Measurements from ENCODE around the gene INIP.

INIP gene

GRCh38 chr9:112717661-112718331 lies at the start of gene INIP:
Gene INIP (minus strand): TSS chr9:112718117. CDS start chr9:112716485, 1,632 bp downstream.
- DNase-seq (ENCODE audit: low spot score): peak; percentile 95

DNA sequence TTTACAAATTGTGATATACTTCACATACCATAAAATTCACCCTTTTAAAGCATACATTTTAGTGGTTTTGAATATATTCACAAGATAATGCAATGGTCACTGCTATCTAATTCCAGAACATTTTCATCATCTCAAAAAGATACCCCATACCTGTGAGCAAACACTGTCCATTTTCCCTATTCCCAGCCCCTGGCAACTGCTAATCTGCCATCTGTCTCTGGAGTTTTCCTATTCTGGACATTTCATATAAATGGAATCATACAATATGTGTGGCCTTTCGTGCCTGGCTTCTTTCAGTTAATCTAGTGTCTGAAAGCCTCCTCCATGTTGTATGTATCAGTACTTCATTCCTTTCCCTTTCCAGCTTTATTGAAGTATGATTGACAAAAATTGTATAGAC lies 47.4 kb upstream of the INIP start:
- no peak for DNase-seq (ENCODE audit: low spot score)

- DNase-seq (ENCODE audit: low spot score): no peak
Observed at GRCh38 chr9:112764837-112765236, 46.9 kb upstream of the INIP start.

GRCh38 chr9:112764344-112764743 lies 46.4 kb upstream of the INIP start:
- peak; percentile 61 for DNase-seq (ENCODE audit: low spot score)

DNA sequence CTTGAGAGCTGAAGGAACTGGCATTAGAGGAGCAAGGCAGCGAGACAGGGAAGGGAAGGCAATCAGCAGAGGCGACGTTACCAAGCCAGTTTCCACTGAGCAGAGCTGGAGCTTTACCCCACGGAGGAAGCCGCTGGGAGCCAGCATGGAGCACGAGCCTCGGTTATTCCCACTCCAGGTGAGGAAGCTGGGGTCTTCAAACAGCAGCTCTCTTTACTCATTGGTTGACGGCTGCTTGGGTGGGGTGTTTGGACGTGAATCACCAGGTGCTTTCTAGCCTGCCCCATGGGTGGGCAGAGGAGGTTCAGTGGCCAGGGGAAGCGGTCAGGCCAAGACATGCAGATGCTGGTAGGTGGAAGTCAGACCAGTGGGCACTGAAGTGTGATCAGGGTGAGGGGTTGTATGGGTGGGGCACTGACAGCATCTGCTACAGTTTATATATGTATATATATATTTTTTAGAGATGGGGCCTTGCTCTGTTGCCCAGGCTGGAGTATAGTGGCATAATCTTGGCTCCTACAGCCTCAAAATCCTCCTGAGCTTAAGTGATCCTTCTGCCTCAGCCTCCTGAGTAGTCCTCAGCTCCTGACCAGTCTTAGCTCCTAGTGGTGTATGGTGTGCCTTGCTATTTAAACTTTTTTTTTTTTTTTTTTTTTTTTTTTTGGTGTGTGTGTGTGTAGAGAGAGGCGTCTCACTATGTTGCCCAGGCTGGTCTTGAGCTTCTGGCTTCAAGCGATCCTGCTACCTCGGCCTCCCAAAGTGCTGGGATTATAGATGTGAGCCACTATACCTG lies 45.0 kb upstream of the INIP start:
- no peak for DNase-seq (ENCODE audit: low spot score)

DNA sequence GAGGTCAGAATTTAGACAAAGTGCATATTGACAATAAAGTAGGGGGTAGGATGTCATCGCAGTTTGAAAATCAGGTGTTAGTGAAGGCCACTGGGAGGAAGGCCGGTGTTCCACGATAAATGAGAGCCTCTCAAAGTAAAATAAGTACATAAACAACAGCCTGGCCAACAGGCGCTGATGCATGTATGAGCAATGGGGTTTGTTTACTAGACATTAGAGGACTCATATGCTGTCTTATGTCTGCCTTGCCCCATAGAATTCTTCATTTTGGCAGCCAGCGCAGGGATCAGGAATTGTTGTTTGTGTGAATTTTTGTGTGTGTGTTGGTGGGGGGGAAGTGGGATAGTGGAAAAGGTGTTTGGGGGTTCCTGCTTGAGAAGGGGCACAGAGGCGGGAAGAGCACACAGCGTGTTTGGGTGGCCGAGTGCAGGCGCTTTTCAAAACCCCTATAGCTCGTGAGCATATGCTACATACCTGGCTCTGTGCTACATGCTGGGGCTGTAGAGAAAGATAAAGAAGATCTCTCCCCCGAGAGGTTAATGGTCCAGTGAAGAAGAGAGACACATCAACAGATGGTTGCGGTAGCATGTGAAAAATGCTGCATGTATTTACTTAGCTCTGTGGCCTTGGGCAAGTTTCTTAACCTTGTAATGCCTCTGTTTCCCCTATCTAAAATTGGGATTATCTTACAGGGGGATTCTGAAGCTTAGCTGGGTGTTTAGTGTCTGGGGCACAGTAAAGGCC lies 44.2 kb upstream of the INIP start:
- DNase-seq (ENCODE audit: low spot score): no peak

DNA sequence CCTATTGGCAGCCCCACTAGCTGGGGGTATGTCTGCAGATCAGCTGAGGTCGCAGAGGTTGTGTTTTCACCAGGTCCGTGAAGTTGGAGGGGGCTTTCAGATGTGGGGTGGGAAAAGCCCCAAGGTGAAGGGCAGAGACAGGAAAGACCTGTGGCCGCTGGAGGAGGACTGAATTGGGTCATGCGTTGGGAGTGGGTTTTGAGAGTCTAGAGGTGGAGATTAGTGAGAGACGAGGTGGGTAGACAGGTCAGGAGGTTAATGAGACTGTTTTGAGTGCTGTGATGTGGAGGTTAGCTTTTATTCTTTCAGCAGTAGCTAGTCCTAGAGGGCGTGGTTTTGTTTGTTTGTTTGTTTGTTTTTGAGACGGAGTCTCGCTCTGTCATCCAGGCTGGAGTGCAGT lies 42.9 kb upstream of the INIP start:
- no peak for DNase-seq (ENCODE audit: low spot score)

DNA sequence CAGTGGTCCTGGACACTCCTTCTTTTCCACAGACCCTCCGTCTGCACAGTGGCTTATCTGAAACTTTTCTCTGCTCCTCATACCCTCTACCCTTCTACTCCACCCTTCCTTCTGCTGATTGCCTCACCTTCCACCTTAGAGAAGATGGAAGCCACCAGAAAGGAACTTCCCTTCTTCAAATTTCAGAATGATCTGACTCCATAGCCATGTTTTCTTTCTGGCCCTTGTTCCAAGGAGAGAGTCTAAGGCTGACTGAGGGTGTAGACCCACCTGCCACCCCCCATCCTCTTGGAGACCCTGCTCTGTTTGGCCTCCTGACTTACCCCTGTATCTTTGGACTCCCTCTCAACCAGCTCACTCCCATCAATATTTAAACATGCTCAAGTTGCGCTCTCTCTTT lies 40.0 kb upstream of the INIP start:
- DNase-seq (ENCODE audit: low spot score): no peak

DNA sequence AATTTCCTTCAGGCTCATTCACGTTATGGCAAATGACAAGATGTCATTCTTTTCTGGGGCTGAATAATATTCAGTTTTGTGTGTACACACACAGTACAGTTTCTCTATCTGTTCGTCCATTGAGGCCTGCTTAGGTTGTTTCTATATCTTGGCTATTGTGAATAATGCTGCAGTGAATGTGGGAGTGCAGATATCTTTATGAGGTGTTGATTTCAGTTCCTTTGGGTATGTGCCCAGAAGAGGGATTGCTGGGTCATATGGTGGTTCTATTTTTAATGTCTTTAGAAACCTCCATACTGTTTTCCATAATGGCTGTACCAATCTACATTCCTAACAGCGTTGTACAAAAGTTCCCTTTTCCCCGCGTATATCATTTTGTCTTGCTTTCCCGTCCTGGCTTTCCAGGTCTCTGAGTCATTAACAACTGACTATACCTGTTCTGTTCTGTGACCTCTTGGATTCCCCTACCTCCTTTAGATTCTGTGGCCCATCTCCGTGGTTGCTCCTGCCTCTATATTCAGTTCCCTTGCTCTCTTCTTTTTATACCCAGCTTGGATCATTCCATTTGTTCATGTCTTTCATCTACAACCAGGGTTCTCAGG lies 39.5 kb upstream of the INIP start:
- no peak for DNase-seq (ENCODE audit: low spot score)

DNA sequence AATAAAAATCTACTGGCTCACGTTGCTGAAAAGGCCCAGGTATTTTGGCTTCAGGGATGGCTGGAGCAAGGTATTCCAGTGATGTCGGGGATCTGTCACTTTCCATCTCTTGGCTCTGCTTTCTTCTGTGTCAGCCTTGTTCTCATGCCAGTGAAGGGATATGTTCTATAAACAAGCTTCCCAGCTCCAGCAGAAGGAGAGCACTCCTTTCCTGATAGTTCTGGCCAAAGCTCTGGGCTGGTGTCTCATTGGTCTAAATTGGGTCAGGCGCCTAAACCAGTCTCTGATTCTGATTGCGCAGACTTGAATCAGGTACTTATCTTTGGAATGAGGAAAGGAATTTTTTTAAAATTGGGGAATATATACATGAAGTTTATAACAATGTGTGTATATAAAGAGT lies 37.8 kb upstream of the INIP start:
- no peak for DNase-seq (ENCODE audit: low spot score)

DNA sequence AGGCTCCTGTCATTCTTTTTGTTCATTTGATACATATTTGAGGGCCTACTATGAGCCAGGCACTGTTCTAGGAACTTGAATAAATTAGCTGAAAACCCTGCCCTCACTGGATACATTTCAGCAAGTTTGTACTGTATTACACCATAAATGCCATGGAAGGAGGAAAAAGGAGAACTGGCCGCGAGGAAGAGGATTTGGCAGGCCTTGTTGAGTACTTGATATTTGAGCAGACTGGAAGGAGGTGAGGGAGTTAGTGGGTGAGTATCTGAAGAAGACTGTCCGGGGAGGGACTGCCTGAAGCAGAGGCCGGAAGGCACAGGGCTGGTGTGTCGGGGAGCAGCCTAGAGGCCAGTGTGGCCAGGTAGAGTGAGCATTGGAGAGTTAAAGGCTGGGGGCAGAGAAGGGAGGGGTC lies 37.1 kb upstream of the INIP start:
- DNase-seq (ENCODE audit: low spot score): no peak

- no peak for DNase-seq (ENCODE audit: low spot score)
Observed at GRCh38 chr9:112754578-112754977, 36.7 kb upstream of the INIP start.

- peak; percentile 84 for DNase-seq (ENCODE audit: low spot score)
Observed at GRCh38 chr9:112753725-112754124, 35.8 kb upstream of the INIP start.

GRCh38 chr9:112752334-112753125 lies 34.6 kb upstream of the INIP start:
- no peak for DNase-seq (ENCODE audit: low spot score)

- peak; percentile 78 for DNase-seq (ENCODE audit: low spot score)
Observed at GRCh38 chr9:112751056-112751795, 33.3 kb upstream of the INIP start.

DNA sequence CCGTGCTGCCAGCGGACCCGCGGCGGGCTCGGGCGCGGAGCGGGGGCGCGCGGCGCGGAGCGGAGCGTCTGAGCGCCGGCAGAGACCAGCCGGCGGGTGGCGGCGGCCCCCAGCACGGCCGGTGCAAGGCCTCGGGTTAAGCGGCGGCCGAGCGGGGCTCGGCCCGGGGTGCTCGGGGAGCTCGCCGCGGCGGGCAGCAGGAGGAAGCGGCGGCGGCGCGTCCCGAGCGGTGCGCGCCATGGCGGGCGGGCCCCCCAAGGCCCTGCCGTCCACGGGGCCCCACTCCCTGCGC lies 32.8 kb upstream of the INIP start:
- no peak for DNase-seq (ENCODE audit: low spot score)

DNA sequence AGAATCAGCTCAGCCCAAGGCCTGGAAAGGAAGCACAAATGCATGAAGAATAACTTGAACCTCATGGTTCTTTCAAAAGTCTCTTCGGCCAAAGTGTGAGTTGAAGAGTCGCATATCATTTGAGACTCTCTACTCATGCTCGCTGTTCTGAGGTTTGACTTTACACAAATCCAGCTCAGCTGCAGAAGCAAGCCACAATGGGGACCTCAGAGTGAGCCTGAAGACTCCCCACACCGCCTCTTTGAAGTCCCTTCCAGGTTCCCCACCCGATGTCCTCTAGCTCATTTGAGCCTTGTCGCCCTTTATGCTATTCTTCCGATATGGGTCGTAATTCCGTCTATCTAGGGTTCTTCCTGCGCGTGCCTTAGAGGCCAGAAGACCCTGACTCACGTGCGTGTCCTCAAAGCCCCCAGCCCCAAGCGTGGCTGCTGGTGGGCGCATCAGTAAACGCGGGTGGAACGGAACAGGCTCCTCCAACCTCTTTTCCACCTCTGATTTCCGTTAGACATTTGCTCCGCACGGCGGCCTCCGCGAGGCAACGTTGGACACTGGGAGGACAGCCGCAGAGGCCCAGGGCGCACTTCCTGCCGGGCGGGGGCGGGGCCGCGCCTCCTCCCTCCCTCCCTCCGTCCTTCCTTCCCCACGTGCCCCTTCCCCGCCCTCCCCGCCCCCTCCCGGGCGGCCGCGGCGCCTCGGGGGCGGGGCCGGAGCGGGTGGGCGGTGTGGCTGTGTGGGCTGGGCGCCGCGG lies 32.3 kb upstream of the INIP start, which contains the start of gene SNX30:
SNX30 (plus strand) TSS at position 745 of the 748 bp plus-strand sequence. CDS start 242 bp downstream, outside the sequence.
- DNase-seq (ENCODE audit: low spot score): peak; percentile 90

GRCh38 chr9:112747094-112747493 lies 29.2 kb upstream of the INIP start:
- no peak for DNase-seq (ENCODE audit: low spot score)

GRCh38 chr9:112744177-112744576 lies 26.3 kb upstream of the INIP start:
- no peak for DNase-seq (ENCODE audit: low spot score)

DNA sequence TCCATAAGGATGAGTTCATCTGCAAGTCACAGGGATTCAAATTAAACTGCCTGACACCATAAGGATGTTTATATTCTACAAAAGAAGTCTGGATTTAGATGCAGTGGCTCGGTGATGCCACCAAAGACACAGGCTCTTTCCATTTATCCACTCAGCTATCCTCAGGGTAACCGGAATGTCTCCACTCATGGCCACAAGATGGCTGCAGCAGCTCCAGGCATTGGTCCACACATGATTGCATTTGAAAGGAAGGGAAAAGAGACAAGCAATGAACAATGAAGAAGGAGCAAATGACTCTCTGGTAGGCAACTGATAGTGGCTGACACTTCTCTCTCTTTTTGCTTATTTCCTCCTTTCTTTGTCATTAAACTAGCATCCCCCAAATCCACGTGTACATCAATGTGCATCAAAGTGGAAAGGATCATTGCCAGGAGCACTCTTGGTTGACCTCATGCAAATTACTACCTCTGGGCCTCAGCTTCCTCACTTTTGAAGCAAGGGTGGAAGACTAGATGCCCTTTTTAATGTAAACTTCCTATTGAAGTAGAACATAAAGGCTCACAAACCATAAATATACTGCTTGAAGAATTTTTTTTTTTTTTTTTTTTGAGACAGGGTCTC lies 25.4 kb upstream of the INIP start:
- no peak for DNase-seq (ENCODE audit: low spot score)

Measured in hepatic stellate cell (primary cell).